Activated naive CD4-positive, alpha-beta T cell treated with anti-CD3 and anti-CD28 coated beads for 36 hours (primary cell): ENCODE measurements around the gene CAPZB. TPM values are rescaled to one million over a fixed set of nuclear protein-coding genes. Genes with fewer than 3 reads are reported as not detected.
"Not testable (repeated sequence)": the region's sequence is repeated elsewhere in the genome, so short reads cannot be mapped to it uniquely, and the experiment has no call there.

Source experiments
- CTCF ChIA-PET: fragments of 350-600 bp; sonication (Branson Sonifier 250); formaldehyde crosslinking; loops from one replicate; lab custom pipeline; 2021; ENCODE audit warnings: antibody characterized with exemption; lab: Charles Lee
- DNase-seq: peaks from one replicate; pipeline ENCODE4 v3.0.0-alpha.2; 2020
- H3K27ac Mint-ChIP-seq: one replicate; pipeline ENCODE4 v1.8.0; 2021; ENCODE audit warnings: mild to moderate bottlenecking, mixed read lengths
- H3K27me3 Mint-ChIP-seq: one replicate; pipeline ENCODE4 v1.8.0; 2021; ENCODE audit warnings: low read depth, mixed read lengths
- H3K36me3 Mint-ChIP-seq: one replicate; pipeline ENCODE4 v1.8.0; 2021; ENCODE audit warnings: low read depth, mixed read lengths
- H3K4me1 Mint-ChIP-seq: one replicate; pipeline ENCODE4 v1.8.0; 2021; ENCODE audit warnings: low read depth, mixed read lengths
- H3K4me3 Mint-ChIP-seq: one replicate; pipeline ENCODE4 v1.8.0; 2021; ENCODE audit warnings: mild to moderate bottlenecking, moderate library complexity, mixed read lengths
- H3K9me3 Mint-ChIP-seq: one replicate; pipeline ENCODE4 v1.8.0; 2021; ENCODE audit warnings: mixed read lengths
- intact Hi-C: fragments of 100-400 bp; cut with micrococcal nuclease; formaldehyde crosslinking; loops from one replicate; pipeline ENCODE4 v1.15.1; 2023
- total RNA-seq, 2 experiments: library from RNA; stranded (reverse); gene quantifications; one replicate each; pipeline ENCODE4 v1.2.3, GENCODE V29; 2021

The CAPZB gene
- total RNA-seq, 2 experiments from 2014 or later, result 362 to 381 TPM

GRCh38 chr1:19309123-19309813, 176.1 kb downstream of the CAPZB start:
- H3K9me3 Mint-ChIP-seq, result no peaks in the 10 kb centered on the region
- intact Hi-C loops, result no loop called here
- no peaks in the 10 kb centered on the region for H3K27me3 Mint-ChIP-seq
- CTCF ChIA-PET, result interaction anchor here (0.6 kb wide), 1 partner anchor 37 kb away, joined by 3 read pairs; no protein-coding TSS in a partner anchor
- no peak overlapping the region for H3K4me3 Mint-ChIP-seq
- DNase-seq, result no peak
- H3K36me3 Mint-ChIP-seq, result peaks cover 12% of the 10 kb centered on the region
- peaks cover 17% of the 10 kb centered on the region for H3K4me1 Mint-ChIP-seq
- no peak overlapping the region for H3K27ac Mint-ChIP-seq

GRCh38 chr1:19308509-19308907, 176.8 kb downstream of the CAPZB start:
- H3K4me3 Mint-ChIP-seq, result no peak overlapping the region
- peaks cover 15% of the 10 kb centered on the region for H3K36me3 Mint-ChIP-seq
- peaks cover 17% of the 10 kb centered on the region for H3K4me1 Mint-ChIP-seq
- no peak overlapping the region for H3K27ac Mint-ChIP-seq
- DNase-seq, result no peak
- intact Hi-C loops, result no loop called here
- H3K9me3 Mint-ChIP-seq, result no peaks in the 10 kb centered on the region
- no peaks in the 10 kb centered on the region for H3K27me3 Mint-ChIP-seq
- CTCF ChIA-PET, result no interaction called here

GRCh38 chr1:19307794-19308508, 177.4 kb downstream of the CAPZB start:
- H3K9me3 Mint-ChIP-seq, result no peaks in the 10 kb centered on the region
- no peak for DNase-seq
- H3K27me3 Mint-ChIP-seq, result no peaks in the 10 kb centered on the region
- H3K36me3 Mint-ChIP-seq, result peaks cover 18% of the 10 kb centered on the region
- H3K4me3 Mint-ChIP-seq, result no peak overlapping the region
- CTCF ChIA-PET, result no interaction called here
- peaks cover 12% of the 10 kb centered on the region for H3K4me1 Mint-ChIP-seq
- no peak overlapping the region for H3K27ac Mint-ChIP-seq
- intact Hi-C loops, result no loop called here

- Mint-ChIP-seq H3K27me3 (no peaks in the 10 kb centered on the region), H3K27ac (no peak overlapping the region), H3K4me3 (no peak overlapping the region), H3K36me3 (peaks cover 18% of the 10 kb centered on the region), H3K9me3 (no peaks in the 10 kb centered on the region), H3K4me1 (peaks cover 8% of the 10 kb centered on the region)
- CTCF ChIA-PET, result no interaction called here
- intact Hi-C loops, result no loop called here
- no peak for DNase-seq
Measured at GRCh38 chr1:19306941-19307340, 178.4 kb downstream of the CAPZB start.

GRCh38 chr1:19305880-19306279, 179.5 kb downstream of the CAPZB start:
- Mint-ChIP-seq H3K9me3 (no peaks in the 10 kb centered on the region), H3K27me3 (no peaks in the 10 kb centered on the region), H3K4me1 (peaks cover 4% of the 10 kb centered on the region), H3K4me3 (no peak overlapping the region), H3K27ac (no peak overlapping the region), H3K36me3 (peaks cover 18% of the 10 kb centered on the region)
- intact Hi-C loops, result no loop called here
- CTCF ChIA-PET, result interaction anchor here (0.6 kb wide), 1 partner anchor 356 kb away, joined by 4 read pairs; no protein-coding TSS in a partner anchor
- DNase-seq, result no peak

GRCh38 chr1:19304081-19304480, 181.3 kb downstream of the CAPZB start:
- H3K4me1 Mint-ChIP-seq, H3K27ac Mint-ChIP-seq, H3K27me3 Mint-ChIP-seq, H3K9me3 Mint-ChIP-seq, H3K4me3 Mint-ChIP-seq, DNase-seq, intact Hi-C loops: not testable (repeated sequence)
- peaks cover 18% of the 10 kb centered on the region for H3K36me3 Mint-ChIP-seq
- CTCF ChIA-PET, result interaction anchor here (0.6 kb wide), 1 partner anchor 1371 kb away, joined by 5 read pairs; no protein-coding TSS in a partner anchor

GRCh38 chr1:19300211-19300610, 185.1 kb downstream of the CAPZB start:
- Mint-ChIP-seq H3K36me3 (peaks cover 19% of the 10 kb centered on the region), H3K4me1 (no peaks in the 10 kb centered on the region)
- CTCF ChIA-PET, result interaction anchor here (0.5 to 0.6 kb wide), 2 partner anchors 13 to 56 kb away, joined by 3 read pairs; no protein-coding TSS in a partner anchor

GRCh38 chr1:19294638-19295037, 190.7 kb downstream of the CAPZB start:
- Mint-ChIP-seq H3K4me1 (no peaks in the 10 kb centered on the region), H3K9me3 (peaks cover 23% of the 10 kb centered on the region), H3K36me3 (peaks cover 18% of the 10 kb centered on the region), H3K27me3 (peaks cover 3% of the 10 kb centered on the region), H3K4me3 (no peak overlapping the region), H3K27ac (no peak overlapping the region)
- CTCF ChIA-PET, result no interaction called here
- intact Hi-C loops, result no loop called here
- no peak for DNase-seq

More at GRCh38 chr1:19300211-19300610, 185.1 kb downstream of the CAPZB start:
- DNase-seq, result no peak
- Mint-ChIP-seq H3K27me3 (no peaks in the 10 kb centered on the region), H3K4me3 (no peak overlapping the region), H3K9me3 (peaks cover 12% of the 10 kb centered on the region), H3K27ac (no peak overlapping the region)
- intact Hi-C loops, result no loop called here

GRCh38 chr1:19289244-19289643, 196.1 kb downstream of the CAPZB start:
- intact Hi-C loops, result no loop called here
- Mint-ChIP-seq H3K9me3 (peaks cover 2% of the 10 kb centered on the region), H3K27me3 (peaks cover 11% of the 10 kb centered on the region), H3K27ac (no peak overlapping the region), H3K4me3 (peak overlapping the region; percentile 50), H3K4me1 (peaks cover 6% of the 10 kb centered on the region), H3K36me3 (peaks cover 7% of the 10 kb centered on the region)
- no peak for DNase-seq
- CTCF ChIA-PET, result no interaction called here

Other genes starting within 250 kb of the CAPZB start
- gene EMC1, start 234.0 kb downstream of the CAPZB start, total RNA-seq, result 10 to 100 TPM; 40.2 to 43.2 TPM
- 10 to 100 TPM; 53.2 to 54.3 TPM for gene MRTO4, start 233.7 kb downstream of the CAPZB start, total RNA-seq
- gene AKR7A3, start 196.8 kb downstream of the CAPZB start, total RNA-seq, result under 1 TPM; 0.19 to 0.22 TPM
- gene AKR7A2, start 173.4 kb downstream of the CAPZB start, total RNA-seq, result 10 to 100 TPM; 36.6 to 38.8 TPM
- 1 to 10 TPM; 2.6 to 2.7 TPM for gene SLC66A1, start 173.2 kb downstream of the CAPZB start, total RNA-seq
- gene NBL1, start 158.8 kb upstream of the CAPZB start, total RNA-seq, result 10 to 100 TPM; 12.2 to 15.2 TPM
- gene HTR6, start 179.3 kb upstream of the CAPZB start, total RNA-seq, result under 1 TPM; 0.19 to 0.37 TPM